ENCODE data around the gene TRPV3.
"Not testable (repeated sequence)": the region's sequence is repeated elsewhere in the genome, so short reads cannot be mapped to it uniquely, and the experiment has no call there.

The TRPV3 gene

GRCh38 chr17:3469529-3469928 lies 88.1 kb downstream of the TRPV3 start:
- no peak for DNase-seq

- DNase-seq: not testable (repeated sequence)
Measured at GRCh38 chr17:3466355-3466754, 91.3 kb downstream of the TRPV3 start.
